NOMO-1 treated with dmso at 0.1 percent for 144 hours (cell line): ENCODE results near the gene ZNF423.

Experiments used
- DNase-seq: peaks from one replicate; lab custom pipeline; 2025; ENCODE audit not compliant: unreplicated experiment; lab: John Stamatoyannopoulos, UW

ZNF423 gene

GRCh38 chr16:49674990-49675389, 180.9 kb downstream of the ZNF423 start:
- no peak for DNase-seq

DNA sequence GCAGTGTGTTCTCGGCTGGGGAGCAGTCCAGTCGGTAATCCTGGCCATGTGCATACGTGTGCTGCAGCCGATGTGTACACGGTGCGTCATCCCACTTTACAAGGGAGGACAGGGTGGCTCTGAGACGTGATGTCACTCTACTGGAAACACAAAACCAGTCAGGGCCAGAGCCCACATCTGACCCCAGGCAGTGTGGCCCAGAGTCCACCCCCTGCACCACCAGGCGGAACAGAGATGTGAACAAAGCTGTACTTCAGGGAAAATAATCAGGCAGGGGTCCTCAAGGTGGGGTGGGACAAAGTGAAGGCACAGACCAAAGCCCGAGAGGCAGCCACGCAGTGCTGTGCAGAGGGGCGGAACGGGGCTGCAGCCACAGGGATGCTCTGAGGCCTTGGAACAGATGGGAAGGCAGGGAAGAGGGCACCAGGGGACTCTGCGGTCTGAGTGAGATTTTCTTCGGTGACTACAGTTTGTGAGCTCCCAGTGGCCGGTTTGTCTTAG, 181.5 kb downstream of the ZNF423 start:
- DNase-seq, result no peak

DNA sequence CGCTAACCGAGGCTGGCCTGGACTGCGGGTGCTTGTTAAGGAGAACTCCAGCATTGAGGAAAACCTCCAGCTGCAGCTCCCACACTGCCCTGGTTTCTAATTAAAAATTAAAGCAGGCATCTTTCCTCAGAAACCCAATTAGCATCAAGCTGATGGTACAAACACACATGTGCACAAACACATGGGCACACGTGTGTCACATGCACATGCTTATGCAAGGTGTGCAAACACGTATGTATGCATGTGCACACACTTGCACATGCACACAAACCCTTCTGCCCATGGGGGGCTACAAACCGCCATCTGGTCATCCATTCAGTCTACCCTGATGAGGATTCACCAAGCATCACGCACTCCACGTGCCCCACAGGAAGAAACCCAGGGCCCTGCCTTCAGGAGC, 182.5 kb downstream of the ZNF423 start:
- DNase-seq, result no peak

- no peak for DNase-seq
Observed at GRCh38 chr16:49672753-49673152, 183.2 kb downstream of the ZNF423 start.

DNA sequence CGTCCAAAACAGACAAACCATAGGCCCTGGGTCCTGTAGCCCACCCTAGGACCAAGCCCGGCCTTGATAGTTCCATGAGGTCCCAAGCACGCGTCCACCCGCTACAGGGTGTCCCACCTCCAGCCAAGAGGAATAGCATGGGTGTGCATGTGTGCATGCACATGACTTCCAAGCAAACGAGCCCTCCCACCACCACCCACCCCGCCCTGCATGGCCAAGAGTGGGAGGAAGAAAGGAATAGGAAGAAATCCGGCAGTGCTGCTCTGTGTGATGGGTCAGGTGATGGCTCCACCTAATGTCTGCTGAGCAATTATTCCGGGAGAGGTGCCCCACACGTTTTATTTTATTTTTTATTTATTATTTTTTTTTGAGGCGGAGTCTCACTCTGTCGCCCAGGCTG, 184.6 kb downstream of the ZNF423 start:
- DNase-seq, result no peak

GRCh38 chr16:49670627-49671026, 185.3 kb downstream of the ZNF423 start:
- DNase-seq, result no peak

GRCh38 chr16:49665482-49666230, 190.3 kb downstream of the ZNF423 start:
- DNase-seq, result no peak

- DNase-seq, result no peak
Observed at GRCh38 chr16:49664221-49665215, 191.4 kb downstream of the ZNF423 start.

DNA sequence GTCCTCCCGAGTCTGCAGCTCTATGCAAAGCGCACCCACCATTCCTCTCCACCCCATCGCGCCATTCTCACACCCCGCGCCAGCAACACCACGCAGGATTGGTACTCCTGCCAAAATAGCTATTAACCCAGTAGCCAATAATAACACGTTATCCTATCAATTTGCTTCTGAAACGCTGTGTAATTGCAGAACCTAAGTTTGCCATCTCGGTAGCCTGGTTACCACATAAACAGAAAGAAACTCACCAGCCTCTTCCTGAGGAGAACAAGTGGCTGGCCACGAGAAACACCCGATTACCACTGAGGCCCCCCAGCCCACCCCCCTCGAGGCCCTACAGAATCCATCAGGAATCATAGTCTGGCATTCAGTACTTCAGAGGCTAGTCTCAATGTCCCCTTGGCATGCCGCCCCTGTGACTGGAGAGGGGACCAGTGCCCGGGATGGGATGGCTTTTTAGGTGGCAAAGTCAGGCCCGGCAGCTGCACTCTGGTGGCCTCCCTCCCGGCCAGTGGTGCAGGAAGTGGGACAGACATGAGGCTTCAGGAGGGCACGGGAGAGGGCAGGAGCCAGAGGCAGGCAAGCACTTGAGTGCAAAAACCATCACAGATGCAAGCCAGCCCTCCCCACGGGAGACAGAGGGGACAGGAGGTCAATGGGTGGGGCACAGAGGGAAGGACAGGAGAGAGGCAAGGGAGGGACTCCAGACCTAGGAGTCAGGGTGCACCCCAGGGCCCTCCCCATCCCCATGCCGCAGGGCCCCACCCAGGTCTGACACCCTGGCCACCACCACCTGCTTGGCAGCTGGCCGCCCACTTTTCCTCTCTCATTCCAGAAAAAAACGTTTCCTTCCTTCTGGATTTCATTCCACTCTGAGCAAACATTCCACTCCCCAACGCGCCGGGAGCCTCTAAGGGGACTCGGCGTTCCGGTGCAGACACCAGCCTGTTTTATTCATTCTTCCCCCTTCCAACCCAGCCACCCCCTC, 192.5 kb downstream of the ZNF423 start:
- no peak for DNase-seq

DNA sequence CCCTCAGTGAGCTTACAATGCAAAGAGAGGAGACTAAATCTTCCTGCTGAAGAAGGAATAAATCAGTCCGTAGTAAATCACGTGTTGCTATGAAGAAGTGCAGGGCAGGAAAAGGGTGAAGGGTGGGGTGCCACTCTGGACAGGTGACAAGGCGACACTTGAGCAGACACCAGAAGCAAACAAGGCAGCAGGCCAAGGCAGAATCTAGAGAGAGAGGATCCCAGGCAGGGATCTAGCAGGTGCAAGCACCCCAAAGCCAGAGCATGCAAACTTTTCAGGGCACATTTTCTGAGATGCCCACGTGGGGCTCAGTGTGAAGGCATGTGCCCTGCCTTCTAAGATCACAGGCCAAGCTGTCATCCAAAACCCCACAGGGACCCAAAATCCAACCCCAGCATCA, 193.3 kb downstream of the ZNF423 start:
- no peak for DNase-seq

DNA sequence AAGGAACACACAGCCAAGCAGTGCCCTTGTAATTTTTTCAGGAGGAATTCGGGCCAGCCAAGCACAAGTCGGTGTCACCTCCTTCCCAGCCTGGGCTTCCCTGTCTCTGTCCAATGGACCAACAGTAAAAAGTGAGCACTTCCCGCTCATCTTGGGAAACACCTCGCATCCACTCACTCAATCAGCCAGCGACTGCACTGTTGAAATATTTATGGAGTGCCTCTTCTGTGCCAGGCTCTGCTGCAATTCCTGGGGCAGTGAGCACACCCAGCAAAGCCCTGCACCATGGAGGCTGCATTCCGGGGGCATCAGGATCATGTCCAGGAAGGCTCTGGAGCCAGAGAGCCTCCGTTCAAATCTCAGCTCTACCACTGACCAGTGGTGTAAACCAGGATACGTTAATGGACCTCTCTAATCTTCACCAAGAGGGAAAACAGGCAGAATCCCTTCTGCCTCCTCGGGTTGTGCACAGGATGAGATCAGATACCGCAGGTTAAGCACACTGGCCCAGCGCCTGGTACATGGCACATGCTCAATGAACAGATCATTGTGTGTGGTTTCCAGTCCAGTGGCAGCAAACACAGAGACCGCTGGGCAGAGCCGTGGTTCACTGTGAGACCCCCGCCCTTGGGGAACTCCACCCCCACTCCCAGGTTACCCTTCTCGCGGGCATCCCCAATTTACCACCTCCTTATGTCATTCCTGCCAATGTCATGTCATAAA, 194.3 kb downstream of the ZNF423 start:
- no peak for DNase-seq

DNA sequence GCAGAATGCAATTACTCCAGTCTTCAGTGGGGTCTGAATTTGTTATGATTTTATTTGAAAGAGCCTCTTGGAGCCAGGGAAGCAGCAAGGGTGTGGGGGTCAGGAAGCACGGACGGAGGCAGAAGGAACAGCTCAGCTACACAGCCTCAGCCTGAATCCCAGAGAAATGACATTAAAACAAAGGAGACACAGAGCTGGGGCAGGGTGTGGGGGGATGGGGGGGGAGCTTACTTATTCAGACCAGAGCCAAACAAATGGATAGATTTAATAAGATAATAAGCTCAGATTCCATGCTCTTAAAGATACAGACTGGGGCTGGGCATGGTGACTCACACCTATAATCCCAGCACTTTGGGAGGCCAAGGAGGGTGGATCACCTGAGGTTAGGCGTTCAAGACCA, 195.3 kb downstream of the ZNF423 start:
- DNase-seq, result no peak

- no peak for DNase-seq
Observed at GRCh38 chr16:49659356-49659755, 196.6 kb downstream of the ZNF423 start.

- no peak for DNase-seq
Observed at GRCh38 chr16:49658531-49658930, 197.4 kb downstream of the ZNF423 start.

DNA sequence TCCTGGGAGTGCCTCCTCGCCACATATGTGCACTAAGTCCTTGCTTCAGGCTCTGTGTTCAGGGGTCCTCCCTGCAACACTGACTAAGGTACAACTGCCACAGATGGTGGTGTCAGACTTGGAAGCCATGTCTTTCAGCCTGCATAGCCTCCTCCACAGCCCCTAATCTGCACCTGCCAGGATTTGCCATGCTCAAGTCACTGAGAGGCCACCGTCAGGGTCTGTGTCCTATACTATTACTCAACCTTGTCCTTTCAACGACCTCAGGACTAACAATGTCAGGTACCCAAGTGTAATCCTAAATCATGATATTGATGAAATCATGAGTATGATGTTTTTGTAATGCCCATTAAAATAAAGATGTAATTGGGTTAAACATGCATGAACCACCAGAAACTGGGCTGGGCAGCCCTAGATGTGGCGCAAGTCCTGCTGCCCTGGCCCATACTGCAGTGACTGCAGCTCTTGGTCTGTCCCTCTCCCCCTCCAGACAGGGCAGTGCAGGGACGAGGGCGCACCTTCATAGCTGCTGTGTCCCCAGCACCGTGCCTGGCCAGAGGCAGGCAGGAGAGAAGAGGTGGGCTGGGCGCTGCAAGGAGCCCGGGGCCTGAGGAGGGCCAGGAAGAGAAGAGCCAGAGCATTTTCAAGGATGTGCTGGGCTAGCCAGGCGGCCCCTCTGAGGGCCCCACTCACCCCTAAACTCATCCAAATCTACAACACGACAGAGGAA, 198.0 kb downstream of the ZNF423 start:
- no peak for DNase-seq

- no peak for DNase-seq
Observed at GRCh38 chr16:49654425-49654824, 201.5 kb downstream of the ZNF423 start.

DNA sequence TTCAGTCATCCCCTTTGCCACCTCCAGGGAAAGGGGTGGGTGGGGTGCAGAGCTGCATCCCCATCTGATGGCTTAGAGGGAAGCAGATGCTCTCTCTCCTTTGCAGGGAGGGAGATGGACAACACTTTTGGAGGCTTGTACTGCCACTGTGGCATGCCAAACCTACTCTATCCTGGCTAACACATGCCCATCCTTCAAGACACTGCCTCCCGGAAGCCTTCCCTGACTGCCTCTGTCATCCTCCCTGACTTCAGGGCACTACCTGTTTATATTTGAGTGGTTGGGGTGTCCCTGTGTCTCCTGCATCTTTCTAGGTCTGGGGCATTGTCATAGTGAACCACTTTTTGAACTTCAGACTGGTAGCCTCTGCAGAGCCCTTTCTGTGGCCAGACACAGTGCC, 202.3 kb downstream of the ZNF423 start:
- DNase-seq, result no peak

DNA sequence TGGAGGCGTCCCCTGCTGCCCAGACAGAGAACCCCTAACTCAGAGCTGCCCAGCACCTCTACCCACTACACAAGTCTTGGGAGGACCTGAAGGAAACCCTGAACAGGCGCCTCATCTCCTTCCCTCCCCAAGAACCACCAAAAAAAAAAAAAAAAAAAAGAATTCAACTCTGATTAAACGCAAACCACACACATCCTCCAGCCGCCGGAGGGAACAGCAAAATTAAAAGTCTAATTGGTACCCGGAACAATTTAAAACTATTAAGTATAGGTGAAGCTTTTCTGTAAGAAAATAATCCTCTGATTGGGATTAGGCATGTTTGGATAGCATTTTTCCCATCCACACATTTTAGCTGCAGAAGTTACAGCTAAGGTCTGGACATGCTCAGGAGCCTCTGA, 202.7 kb downstream of the ZNF423 start:
- no peak for DNase-seq

DNA sequence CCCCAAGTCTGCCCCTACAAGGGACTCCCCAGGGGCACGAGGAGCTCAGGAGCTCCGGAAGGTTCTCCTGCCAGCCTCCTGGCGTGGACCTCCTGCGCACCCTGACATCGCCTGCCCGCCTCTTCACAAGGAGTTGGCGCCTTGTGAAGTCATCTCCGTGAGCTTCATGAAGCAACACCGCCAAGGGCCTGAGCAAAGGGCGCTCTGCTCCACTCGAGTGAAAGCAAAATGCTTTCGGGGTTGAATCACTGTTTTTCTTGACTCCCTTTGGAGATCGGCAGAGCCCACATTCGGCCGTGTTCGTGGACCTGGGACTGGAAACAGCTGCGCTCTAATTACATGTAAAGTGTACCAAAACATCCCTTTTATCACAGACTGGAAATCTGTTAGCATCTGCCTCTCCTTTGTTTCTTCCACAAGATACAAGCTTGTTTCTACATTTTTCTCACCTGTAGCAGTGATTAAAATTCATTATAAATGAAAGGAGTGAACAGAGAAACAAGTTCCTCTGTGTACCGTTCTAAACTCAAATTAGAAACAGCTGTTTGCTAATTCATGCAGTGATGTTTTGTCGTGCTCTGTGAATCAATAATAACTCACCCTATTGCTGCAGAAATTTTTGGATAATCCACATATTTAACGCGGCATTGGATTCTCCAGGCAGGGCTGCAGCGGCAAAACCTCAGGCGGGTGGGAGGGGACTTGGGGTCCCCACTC, 203.3 kb downstream of the ZNF423 start:
- no peak for DNase-seq
